ENCODE results near the gene TTC9B. TPM values are rescaled to one million over a fixed set of nuclear protein-coding genes. Genes with fewer than 3 reads are reported as not detected.

TTC9B gene
- total RNA-seq, 1 donor from 2014 or later = not detected

DNA sequence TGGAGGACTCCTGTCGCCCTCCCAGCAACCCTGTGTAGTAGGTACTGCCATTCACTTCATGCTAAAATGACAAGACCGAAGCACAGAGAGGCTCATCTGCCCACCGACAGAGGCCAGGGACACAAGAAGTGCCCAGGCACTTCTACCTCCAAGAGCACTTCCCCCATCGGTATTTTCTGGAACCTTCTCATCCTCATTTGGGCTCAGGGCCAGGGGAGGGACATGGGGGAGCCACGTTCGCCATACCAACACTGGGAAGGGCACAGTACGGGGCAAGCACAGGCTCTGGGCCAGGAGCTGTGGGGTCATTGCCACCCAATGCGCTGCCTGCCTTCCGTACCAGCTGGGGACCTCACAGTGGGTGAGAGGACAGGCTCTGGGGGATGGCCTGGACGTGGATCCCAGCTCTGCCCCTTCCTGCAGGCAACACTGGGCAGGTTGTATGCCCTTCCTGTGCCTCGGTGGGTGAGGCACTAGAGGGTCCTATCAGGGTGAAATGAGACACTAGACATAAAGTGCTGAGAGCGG is 29.6 kb upstream of the TTC9B start:
- ChIA-PET CTCF (no interaction called here), POLR2A (no interaction called here)
- intact Hi-C loops (cut with micrococcal nuclease) = no loop called here
- Mint-ChIP-seq H3K9me3 (no peaks in the 10 kb centered on the region), H3K27ac (no peak overlapping the region), H3K36me3 (ENCODE audit: low read depth) (peaks cover 61% of the 10 kb centered on the region), H3K4me1 (no peaks in the 10 kb centered on the region), H3K27me3 (no peaks in the 10 kb centered on the region), H3K4me3 (no peak overlapping the region)
- TF ChIP-seq, protein P1, sequence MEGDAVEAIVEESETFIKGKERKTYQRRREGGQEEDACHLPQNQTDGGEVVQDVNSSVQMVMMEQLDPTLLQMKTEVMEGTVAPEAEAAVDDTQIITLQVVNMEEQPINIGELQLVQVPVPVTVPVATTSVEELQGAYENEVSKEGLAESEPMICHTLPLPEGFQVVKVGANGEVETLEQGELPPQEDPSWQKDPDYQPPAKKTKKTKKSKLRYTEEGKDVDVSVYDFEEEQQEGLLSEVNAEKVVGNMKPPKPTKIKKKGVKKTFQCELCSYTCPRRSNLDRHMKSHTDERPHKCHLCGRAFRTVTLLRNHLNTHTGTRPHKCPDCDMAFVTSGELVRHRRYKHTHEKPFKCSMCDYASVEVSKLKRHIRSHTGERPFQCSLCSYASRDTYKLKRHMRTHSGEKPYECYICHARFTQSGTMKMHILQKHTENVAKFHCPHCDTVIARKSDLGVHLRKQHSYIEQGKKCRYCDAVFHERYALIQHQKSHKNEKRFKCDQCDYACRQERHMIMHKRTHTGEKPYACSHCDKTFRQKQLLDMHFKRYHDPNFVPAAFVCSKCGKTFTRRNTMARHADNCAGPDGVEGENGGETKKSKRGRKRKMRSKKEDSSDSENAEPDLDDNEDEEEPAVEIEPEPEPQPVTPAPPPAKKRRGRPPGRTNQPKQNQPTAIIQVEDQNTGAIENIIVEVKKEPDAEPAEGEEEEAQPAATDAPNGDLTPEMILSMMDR (IDR thresholded peaks at IDR 0.05) = no peak
- ATAC-seq (ENCODE audit: low read depth) (no peak), DNase-seq (no peak)

DNA sequence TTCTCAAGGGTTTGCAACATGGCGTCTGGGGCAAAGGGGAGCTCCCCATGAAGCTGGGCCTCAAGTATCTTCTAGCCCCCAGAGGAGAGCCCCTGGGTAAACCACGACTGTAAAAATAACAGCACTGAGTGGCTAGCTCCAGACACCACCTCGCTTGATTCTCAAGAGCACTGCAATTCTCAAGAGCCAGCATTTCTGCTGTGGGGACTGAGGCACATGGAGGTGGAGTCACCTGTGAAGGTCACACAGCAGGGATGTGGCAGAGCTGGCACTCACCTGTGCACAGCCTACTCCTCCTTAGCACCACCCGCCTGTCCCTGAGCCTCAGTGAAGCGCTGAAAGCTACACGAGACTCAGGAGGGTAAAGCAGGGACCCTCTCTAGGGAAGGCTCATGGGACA is 29.0 kb upstream of the TTC9B start:
- ChIA-PET CTCF (no interaction called here), POLR2A (no interaction called here)
- no peak overlapping the region for H3K4me3 Mint-ChIP-seq
- TF ChIP-seq, protein P1 (IDR thresholded peaks at IDR 0.05) = no peak
- H3K9me3 Mint-ChIP-seq = no peaks in the 10 kb centered on the region
- intact Hi-C loops (cut with micrococcal nuclease) = no loop called here
- H3K4me1 Mint-ChIP-seq = no peaks in the 10 kb centered on the region
- no peaks in the 10 kb centered on the region for H3K27me3 Mint-ChIP-seq
- DNase-seq (no peak), ATAC-seq (ENCODE audit: low read depth) (no peak)
- no peak overlapping the region for H3K27ac Mint-ChIP-seq
- peaks cover 60% of the 10 kb centered on the region for H3K36me3 Mint-ChIP-seq (ENCODE audit: low read depth)

DNA sequence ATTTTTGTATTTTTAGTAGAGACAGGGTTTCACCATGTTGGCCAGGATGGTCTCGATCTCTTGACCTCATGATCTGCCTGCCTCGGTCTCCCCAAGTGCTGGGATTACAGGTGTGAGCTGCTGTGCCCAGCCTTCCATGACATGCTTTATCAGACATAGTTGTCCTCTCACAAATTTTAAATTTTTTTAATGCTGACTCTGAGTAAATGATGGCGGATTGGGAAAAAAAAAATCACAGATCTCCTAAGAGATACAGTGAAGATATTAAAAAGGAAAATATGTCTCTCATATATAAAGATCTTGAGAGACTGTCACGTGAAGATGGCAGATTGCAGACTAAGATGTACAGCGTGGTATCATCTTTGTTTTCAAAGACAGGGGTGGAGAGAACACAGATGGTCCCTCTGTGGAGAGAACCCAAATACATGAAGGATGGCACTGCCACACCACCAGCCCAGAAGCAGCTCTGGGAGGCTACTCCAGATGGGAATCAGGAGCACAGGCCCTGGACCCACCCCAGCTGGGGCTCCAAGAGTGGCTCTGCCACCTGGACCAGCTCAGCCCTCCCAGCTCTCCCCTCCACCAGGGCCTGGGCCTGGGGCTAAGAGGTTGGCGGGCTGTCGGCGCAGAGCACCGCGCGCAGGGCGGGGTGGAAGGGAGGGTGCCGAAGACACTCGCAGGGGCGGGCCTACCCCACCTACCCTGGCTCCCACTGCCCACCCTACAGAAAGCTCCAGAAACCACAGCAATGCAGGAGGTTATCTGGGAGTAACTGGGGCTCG is 28.3 kb upstream of the TTC9B start:
- CTCF ChIA-PET = no interaction called here
- DNase-seq = no peak
- POLR2A ChIA-PET = no interaction called here

DNA sequence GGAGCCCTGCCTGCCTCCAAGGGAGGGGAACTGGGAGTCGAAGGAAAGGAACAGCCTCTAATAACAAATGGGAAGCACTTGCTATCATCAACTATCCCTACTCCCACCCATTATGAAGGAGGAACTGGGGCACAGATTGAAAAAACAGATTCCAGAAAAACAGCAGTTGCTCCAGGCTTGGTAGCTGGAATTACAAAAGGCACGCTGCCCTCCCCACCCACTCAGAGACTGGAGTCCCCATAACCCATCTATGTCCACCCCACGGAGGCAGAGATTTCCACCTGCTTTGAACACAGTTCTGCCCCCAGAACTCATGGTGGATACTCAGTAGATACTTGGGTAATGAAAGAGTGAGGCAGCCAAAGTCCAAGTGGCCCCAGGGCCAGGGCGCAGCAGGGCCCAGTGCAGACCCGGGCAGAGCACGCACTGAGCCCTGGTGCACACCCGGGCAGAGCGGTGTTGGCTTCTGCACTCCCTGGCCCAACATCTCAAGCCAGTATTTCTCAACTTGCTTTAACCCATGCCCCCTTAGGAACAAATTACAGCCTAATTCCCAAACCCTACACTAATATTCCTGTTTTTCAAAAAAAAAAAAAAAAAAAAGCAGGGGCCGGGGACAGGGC is 27.4 kb upstream of the TTC9B start:
- Mint-ChIP-seq H3K27ac (no peak overlapping the region), H3K9me3 (no peaks in the 10 kb centered on the region), H3K36me3 (ENCODE audit: low read depth) (peaks cover 61% of the 10 kb centered on the region), H3K4me3 (no peak overlapping the region), H3K27me3 (no peaks in the 10 kb centered on the region), H3K4me1 (no peaks in the 10 kb centered on the region)
- ChIA-PET POLR2A (no interaction called here), CTCF (no interaction called here)
- TF ChIP-seq, protein P1 (IDR thresholded peaks at IDR 0.05) = no peak
- DNase-seq (no peak), ATAC-seq (ENCODE audit: low read depth) (no peak)
- intact Hi-C loops (cut with micrococcal nuclease) = no loop called here

More for the DNA sequence above, 28.3 kb upstream of the TTC9B start:
- TF ChIP-seq, protein P1 (IDR thresholded peaks at IDR 0.05) = no peak
- Mint-ChIP-seq H3K27me3 (no peaks in the 10 kb centered on the region), H3K27ac (no peak overlapping the region), H3K4me3 (no peak overlapping the region), H3K4me1 (no peaks in the 10 kb centered on the region), H3K9me3 (no peaks in the 10 kb centered on the region), H3K36me3 (ENCODE audit: low read depth) (peaks cover 60% of the 10 kb centered on the region)
- ATAC-seq (ENCODE audit: low read depth) = no peak
- intact Hi-C loops (cut with micrococcal nuclease) = no loop called here

DNA sequence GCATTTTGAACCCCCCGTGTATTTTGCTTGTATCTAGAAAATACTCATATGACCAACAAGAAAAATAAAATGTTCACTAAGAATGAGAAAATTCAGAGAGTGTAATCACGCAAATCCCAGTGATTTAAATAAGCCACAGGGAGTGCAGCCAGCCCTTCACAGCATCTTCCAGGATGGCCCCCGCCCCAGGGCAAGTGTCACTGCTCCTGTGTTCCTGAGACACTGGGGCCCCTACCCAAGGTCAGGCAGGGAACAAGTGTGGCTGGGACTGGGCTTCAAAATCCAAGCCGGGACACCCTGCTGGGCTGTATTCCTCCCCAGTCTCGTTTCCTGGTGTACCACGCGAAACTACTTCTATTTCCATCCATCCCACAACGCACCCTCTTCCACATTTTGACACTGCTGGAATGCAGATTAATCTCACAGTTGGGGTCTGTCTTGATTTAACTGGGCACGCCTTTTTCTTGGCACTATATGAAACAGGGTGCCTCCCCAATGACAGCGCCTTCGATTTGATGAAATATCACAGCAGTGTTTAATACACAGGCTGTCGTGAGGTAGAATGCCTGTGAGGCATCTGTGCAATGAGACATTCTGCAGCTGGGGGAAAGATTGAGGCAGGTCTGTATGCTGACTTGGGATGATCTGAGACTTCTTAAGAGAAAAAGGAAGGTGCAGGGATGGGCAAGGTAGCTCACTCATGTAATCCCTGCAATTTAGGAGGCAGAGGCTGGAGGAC is 26.6 kb upstream of the TTC9B start:
- H3K9me3 Mint-ChIP-seq = no peaks in the 10 kb centered on the region
- TF ChIP-seq, protein P1 (IDR thresholded peaks at IDR 0.05) = no peak
- H3K27ac Mint-ChIP-seq = no peak overlapping the region
- ATAC-seq (ENCODE audit: low read depth) = no peak
- intact Hi-C loops (cut with micrococcal nuclease) = no loop called here
- peaks cover 57% of the 10 kb centered on the region for H3K36me3 Mint-ChIP-seq (ENCODE audit: low read depth)
- no peak for DNase-seq
- H3K27me3 Mint-ChIP-seq = no peaks in the 10 kb centered on the region
- H3K4me3 Mint-ChIP-seq = no peak overlapping the region
- CTCF ChIA-PET = no interaction called here
- H3K4me1 Mint-ChIP-seq = no peaks in the 10 kb centered on the region
- POLR2A ChIA-PET = no interaction called here

All from activated B cell treated with CpG ODN at 0.5 μM for 24 hours (primary cell).